ENCODE measurements around the gene PAMR1. TPM values are rescaled to one million over a fixed set of nuclear protein-coding genes. Genes with fewer than 3 reads are reported as not detected.

Gene PAMR1
- total RNA-seq, 4 donors from 2014 or later, result 0.49 to 3.2 (median 1.4) TPM

DNA sequence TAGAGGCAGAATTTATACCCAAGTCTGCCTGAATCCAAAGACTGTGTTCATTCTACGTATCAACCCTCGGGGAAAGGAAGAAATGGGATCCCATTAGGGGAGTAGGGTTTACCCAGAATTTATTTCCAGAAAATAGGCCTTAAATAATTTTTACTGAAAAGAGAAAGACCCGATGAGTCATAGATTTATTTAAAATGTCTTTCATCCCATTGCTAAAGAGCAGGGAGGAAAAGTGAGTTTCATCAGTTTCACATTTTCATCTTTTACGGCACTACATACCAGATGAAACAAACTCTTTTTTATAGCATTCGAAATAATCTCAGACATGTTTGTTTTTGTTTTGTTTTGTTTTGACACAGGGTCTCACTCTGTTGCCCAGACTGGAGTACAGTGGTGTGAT lies 137.4 kb downstream of the PAMR1 start:
- in situ Hi-C loops (cut with MboI; ENCODE audit: low sequenced_read_pairs in 4 of 4), result loop anchor here (10.0 to 25.0 kb wide), 3 partner anchors 463 to 803 kb away; no protein-coding TSS in a partner anchor
- intact Hi-C loops (cut with DNase I; ENCODE audit: low total_unique reads), result no loop called here
- Histone ChIP-seq H3K36me3 (no peaks in the 10 kb centered on the region), H3K4me3 (no peak overlapping the region), H3K27ac (no peak overlapping the region), H3K9me3 (no peaks in the 10 kb centered on the region), H3K27me3 (no peaks in the 10 kb centered on the region), H3K4me1 (peaks cover 3 to 4% of the 10 kb centered on the region in 2 donors)
- no peak for TF ChIP-seq POLR2A (IDR thresholded peaks at IDR 0.05)
- TF ChIP-seq, protein P1, sequence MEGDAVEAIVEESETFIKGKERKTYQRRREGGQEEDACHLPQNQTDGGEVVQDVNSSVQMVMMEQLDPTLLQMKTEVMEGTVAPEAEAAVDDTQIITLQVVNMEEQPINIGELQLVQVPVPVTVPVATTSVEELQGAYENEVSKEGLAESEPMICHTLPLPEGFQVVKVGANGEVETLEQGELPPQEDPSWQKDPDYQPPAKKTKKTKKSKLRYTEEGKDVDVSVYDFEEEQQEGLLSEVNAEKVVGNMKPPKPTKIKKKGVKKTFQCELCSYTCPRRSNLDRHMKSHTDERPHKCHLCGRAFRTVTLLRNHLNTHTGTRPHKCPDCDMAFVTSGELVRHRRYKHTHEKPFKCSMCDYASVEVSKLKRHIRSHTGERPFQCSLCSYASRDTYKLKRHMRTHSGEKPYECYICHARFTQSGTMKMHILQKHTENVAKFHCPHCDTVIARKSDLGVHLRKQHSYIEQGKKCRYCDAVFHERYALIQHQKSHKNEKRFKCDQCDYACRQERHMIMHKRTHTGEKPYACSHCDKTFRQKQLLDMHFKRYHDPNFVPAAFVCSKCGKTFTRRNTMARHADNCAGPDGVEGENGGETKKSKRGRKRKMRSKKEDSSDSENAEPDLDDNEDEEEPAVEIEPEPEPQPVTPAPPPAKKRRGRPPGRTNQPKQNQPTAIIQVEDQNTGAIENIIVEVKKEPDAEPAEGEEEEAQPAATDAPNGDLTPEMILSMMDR (IDR thresholded peaks at IDR 0.05 in 4 of 5, conservative IDR thresholded peaks at IDR 0.05 in 1 of 5), result no peak
- DNase-seq (no peak), ATAC-seq (no peak)

DNA sequence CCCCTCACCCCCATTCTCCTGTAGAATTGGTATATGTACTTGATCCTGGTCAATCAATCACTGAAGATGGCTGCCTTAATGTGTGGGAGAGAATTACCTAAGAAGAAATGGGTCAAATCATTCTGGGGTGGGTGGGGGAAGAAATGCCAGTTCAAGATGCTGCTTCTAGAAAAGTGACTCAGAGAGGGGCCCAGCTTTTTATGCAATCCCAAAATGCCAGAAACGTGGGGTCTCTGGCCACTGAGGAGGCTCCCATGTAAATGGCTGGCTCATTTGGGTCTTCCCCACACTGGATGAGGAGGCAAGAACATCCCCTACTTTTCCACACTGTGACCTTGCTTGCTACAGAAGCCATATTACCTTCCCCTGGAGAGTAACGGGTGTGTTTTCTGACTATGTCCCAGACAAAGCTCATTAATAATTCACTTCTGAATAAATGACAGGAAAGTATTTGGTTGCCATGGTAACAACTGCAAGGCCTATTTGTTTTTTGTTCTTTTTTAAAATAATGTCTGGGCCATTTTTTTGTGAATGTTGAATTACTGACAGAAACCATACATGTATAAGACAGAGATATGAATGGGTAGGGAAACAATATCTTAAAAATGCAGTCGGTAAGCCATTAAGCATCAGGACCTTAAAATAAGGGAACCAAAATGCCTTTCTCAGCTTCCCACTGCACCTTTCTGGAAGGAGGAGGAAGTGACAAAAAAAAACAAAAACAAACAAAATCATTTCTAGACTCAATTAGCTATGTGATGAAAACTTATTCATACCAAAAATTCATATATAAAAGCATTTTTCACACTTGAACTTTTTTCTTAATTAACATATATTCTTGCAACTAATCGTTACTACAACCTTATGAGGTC lies 138.1 kb downstream of the PAMR1 start:
- in situ Hi-C loops (cut with MboI; ENCODE audit: low sequenced_read_pairs in 4 of 4), result loop anchor here (10.0 to 25.0 kb wide), 3 partner anchors 463 to 803 kb away; no protein-coding TSS in a partner anchor
- no peak for TF ChIP-seq POLR2A (IDR thresholded peaks at IDR 0.05)
- TF ChIP-seq, protein P1 (IDR thresholded peaks at IDR 0.05 in 4 of 5, conservative IDR thresholded peaks at IDR 0.05 in 1 of 5), result peak in 1 of 5 experiments; percentile 19

DNA sequence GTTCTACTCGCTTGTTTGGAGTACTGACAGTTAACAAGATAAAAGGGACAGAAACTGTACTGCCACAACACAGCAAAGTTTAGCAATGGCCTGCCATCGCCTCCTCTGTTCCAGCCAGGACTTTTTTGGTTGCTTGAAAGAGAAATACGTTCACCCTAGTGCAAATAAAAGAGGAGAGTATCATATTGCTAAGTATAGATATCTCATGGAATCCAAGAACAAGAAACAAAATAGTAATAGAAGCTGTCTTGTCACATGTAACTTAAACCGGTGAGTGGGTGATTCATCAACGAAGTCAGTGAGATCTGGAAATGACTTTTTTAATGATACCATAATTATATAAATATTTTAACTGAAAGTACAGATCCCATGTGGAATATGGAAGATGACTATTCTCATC lies 141.5 kb downstream of the PAMR1 start:
- DNase-seq, result no peak
- Histone ChIP-seq H3K36me3 (no peaks in the 10 kb centered on the region), H3K4me1 (peaks cover 5 to 15% of the 10 kb centered on the region in 2 donors), H3K27ac (peak overlapping the region in 1 of 4 donors; percentile 8), H3K4me3 (no peak overlapping the region), H3K9me3 (no peaks in the 10 kb centered on the region), H3K27me3 (no peaks in the 10 kb centered on the region)
- peak in 1 of 2 donors; percentile 86 for ATAC-seq
- in situ Hi-C loops (cut with MboI; ENCODE audit: low sequenced_read_pairs in 4 of 4) (loop anchor here (10.0 to 25.0 kb wide), 3 partner anchors 459 to 799 kb away; no protein-coding TSS in a partner anchor), intact Hi-C loops (cut with DNase I; ENCODE audit: low total_unique reads) (no loop called here)
- TF ChIP-seq, protein P1 (IDR thresholded peaks at IDR 0.05 in 4 of 5, conservative IDR thresholded peaks at IDR 0.05 in 1 of 5), result no peak
- no peak for TF ChIP-seq POLR2A (IDR thresholded peaks at IDR 0.05)

More for the DNA sequence above, 138.1 kb downstream of the PAMR1 start:
- no peak for ATAC-seq
- Histone ChIP-seq H3K4me1 (peaks cover 3 to 4% of the 10 kb centered on the region in 2 donors), H3K36me3 (no peaks in the 10 kb centered on the region), H3K4me3 (no peak overlapping the region), H3K27ac (no peak overlapping the region), H3K27me3 (no peaks in the 10 kb centered on the region), H3K9me3 (no peaks in the 10 kb centered on the region)
- no peak for DNase-seq
- intact Hi-C loops (cut with DNase I; ENCODE audit: low total_unique reads), result no loop called here

Other genes starting within 250 kb of the PAMR1 start
- gene SLC1A2, start 106.1 kb downstream of the PAMR1 start, total RNA-seq, result 1 to 10 TPM in 1 of 4 donors, under 1 TPM in 3; 0.15 to 1.1 (median 0.52) TPM
- gene FJX1, start 92.8 kb upstream of the PAMR1 start, total RNA-seq, result 10 to 100 TPM in 1 of 4 donors, 1 to 10 TPM in 3; 1.5 to 10.8 (median 2.0) TPM
- gene TRIM44, start 137.2 kb upstream of the PAMR1 start, total RNA-seq, result 10 to 100 TPM; 25.5 to 30.5 (median 26.2) TPM